ENCODE data around the gene COX10.

DNA sequence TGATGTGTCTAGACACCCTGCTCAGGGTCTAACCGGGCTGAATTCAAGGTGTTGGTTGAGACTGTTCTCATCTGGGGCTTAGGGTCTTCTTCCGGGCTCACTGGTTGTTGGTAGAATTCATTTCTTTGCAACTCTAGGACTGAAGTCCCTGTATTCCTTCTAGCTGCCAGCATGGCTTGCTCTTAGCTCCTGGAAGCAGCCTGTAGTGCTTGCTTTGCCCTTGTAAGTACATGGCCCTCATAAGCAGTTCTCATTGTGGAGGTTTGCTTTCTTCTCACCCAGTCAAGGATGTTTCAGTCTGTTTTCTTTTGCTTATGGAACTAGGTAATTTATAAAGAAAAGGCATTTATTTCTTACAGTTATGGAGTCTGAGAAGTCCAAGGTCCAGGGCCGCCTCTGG is 26.3 kb downstream of the COX10 start:
- no peak for TF ChIP-seq CTCF (IDR thresholded peaks at IDR 0.05)
- TF ChIP-seq POLR2AphosphoS5 (IDR thresholded peaks at IDR 0.05; ENCODE audit: low read depth, low read length): no peak
- no peak for TF ChIP-seq TCF7L2 (IDR thresholded peaks at IDR 0.05; ENCODE audit: low read depth, low read length)
- no peak for TF ChIP-seq SIN3A (IDR thresholded peaks at IDR 0.05; ENCODE audit: borderline replicate concordance, insufficient read depth, low read depth, low read length)
- no peak for TF ChIP-seq REST (IDR thresholded peaks at IDR 0.05; ENCODE audit: insufficient read depth in 1 of 2, low read depth in 2 of 2, low read length in 1 of 2)
